Thyroid gland (tissue), 4 donors: ENCODE measurements around the gene TMEM201.

Source experiments
- POLR2A ChIP-seq, 2 donors: fragments of 450-650 bp; IDR thresholded peaks; one replicate each; pipeline ENCODE4 v1.6.1; 2017; ENCODE audit warnings: antibody characterized with exemption in 2 of 2, mild to moderate bottlenecking in 2 of 2, moderate library complexity in 1 of 2
- TF ChIP-seq, protein P1 (sequence below), 6 experiments: fragments of 200-600 bp in 3 of 6; fragments of 450-650 bp in 3 of 6; sonication (generic) in 3 of 6; IDR thresholded peaks; one replicate each; pipeline ENCODE4 v1.5.1; 2016 to 2019; ENCODE audit warnings: antibody characterized with exemption in 6 of 6, mild to moderate bottlenecking in 2 of 6, inconsistent platforms in 1 of 6, moderate library complexity in 1 of 6

DNA sequence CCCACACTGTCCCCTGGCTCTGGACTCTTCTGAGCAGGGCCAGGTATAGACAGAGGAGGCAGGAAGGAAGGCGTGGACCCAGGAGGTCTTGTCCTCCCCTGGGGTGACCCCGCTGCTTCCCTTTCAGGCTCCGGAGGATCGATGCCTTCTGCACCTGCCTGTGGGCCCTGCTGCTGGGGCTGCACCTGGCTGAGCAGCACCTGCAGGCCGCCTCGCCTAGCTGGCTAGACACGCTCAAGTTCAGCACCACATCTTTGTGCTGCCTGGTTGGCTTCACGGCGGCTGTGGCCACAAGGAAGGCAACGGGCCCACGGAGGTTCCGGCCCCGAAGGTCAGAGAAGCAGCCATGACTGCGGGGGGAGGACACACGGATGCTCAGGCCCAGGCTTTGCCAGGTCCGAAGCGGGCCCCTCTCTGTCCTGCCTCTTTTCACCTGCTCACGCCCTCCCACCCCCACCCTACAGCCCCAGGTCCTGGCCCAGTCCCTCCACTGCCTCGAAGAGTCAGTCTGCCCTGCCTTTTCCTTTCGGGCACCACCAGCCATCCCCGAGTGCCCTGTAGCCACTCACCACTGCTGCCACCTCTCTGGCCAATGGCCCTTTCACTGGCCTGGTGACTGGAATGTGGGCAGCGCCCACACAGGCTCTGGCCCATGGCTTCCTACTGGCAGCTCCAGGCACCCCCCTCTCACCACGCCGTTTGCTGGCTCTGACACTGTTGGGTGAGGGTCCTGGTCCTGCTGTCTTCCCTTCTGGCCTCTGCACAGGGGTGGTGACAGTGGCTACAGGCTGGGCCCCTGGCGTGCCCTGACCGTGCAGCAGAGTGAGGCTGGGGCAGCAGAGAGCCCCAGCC is 13.5 kb downstream of the TMEM201 start:
- TF ChIP-seq POLR2A (IDR thresholded peaks at IDR 0.05): no peak
- TF ChIP-seq, protein P1, sequence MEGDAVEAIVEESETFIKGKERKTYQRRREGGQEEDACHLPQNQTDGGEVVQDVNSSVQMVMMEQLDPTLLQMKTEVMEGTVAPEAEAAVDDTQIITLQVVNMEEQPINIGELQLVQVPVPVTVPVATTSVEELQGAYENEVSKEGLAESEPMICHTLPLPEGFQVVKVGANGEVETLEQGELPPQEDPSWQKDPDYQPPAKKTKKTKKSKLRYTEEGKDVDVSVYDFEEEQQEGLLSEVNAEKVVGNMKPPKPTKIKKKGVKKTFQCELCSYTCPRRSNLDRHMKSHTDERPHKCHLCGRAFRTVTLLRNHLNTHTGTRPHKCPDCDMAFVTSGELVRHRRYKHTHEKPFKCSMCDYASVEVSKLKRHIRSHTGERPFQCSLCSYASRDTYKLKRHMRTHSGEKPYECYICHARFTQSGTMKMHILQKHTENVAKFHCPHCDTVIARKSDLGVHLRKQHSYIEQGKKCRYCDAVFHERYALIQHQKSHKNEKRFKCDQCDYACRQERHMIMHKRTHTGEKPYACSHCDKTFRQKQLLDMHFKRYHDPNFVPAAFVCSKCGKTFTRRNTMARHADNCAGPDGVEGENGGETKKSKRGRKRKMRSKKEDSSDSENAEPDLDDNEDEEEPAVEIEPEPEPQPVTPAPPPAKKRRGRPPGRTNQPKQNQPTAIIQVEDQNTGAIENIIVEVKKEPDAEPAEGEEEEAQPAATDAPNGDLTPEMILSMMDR (IDR thresholded peaks at IDR 0.05): no peak
